Measurements from ENCODE around the gene GSTCD.
"Not testable (repeated sequence)": the region's sequence is repeated elsewhere in the genome, so short reads cannot be mapped to it uniquely, and the experiment has no call there.

Gene GSTCD

DNA sequence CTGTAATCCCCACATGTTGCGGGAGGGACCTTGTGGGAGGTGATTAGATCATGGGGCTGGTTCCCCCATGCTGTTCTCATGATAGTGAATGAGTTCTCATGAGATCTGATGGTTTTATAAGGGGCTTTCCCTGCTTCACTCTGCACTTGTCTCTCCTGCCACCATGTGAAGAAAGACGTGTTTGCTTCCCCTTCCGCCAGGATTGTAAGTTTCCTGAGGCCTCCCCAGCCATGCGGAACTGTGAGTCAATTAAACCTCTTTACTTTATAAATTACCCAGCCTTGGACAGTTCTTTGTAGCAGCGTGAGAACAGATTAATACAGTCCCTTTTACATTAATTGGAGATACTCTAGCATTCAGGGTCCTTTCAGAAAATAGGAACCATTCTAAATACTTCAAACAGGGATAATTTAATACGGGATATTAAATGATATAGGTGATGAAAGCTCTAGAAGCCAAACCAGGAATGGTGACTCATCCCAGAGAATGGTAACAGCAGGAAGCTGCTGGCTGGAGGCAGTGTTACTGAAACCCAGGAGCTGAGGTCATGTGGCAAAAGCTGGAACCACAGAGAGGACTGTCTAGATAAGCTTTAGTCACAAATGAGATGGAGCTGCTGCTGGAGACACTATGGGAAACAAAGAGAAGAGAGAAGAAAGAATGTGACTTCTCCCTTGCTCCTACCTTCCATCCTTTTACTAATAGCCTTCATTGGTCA lies 57.3 kb downstream of the GSTCD start:
- H3K4me1 ChIP-seq (ENCODE audit: control insufficient read depth in 1 of 2, insufficient read depth in 2 of 2, low read length in 2 of 2): no peaks in the 10 kb centered on the region
- no peaks in the 10 kb centered on the region for H3K36me3 ChIP-seq (ENCODE audit: control insufficient read depth in 1 of 2, insufficient read depth in 2 of 2, low read length in 2 of 2)
- H3K27me3 ChIP-seq (ENCODE audit: low read depth, low read length): no peaks in the 10 kb centered on the region
- peaks cover 0 to 2% of the 10 kb centered on the region in 2 donors for H3K9me3 ChIP-seq (ENCODE audit: control insufficient read depth in 1 of 2, low read length in 2 of 2)
- H3K4me3 ChIP-seq (ENCODE audit: low read depth in 1 of 2, low read length in 2 of 2): no peak overlapping the region
- H3K27ac ChIP-seq (ENCODE audit: low read length): no peak overlapping the region

DNA sequence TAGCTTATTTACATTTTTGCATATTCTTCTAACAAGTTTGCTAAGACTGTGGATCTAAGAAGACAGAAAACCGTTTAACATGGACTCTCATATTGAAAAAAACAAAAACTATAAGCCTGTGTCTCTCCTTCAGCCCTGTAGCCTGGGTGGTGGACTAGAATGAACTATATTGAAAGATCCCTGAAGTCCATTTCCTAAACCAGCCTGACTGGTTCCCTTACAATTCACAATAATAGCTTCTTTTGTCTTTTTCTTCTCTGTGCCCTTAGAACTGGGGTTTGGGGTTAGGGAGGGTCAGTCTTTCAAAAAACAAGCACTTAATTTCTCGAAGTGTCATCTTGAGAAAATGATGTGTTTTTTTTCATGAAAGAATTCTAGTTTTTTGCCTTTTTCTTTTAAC lies 59.0 kb downstream of the GSTCD start:
- peaks cover 0 to 3% of the 10 kb centered on the region in 2 donors for H3K9me3 ChIP-seq (ENCODE audit: control insufficient read depth in 1 of 2, low read length in 2 of 2)
- H3K4me1 ChIP-seq (ENCODE audit: control insufficient read depth in 1 of 2, insufficient read depth in 2 of 2, low read length in 2 of 2): no peaks in the 10 kb centered on the region
- no peak overlapping the region for H3K27ac ChIP-seq (ENCODE audit: low read length)
- no peak overlapping the region for H3K4me3 ChIP-seq (ENCODE audit: low read depth in 1 of 2, low read length in 2 of 2)
- no peaks in the 10 kb centered on the region for H3K27me3 ChIP-seq (ENCODE audit: low read depth, low read length)
- no peaks in the 10 kb centered on the region for H3K36me3 ChIP-seq (ENCODE audit: control insufficient read depth in 1 of 2, insufficient read depth in 2 of 2, low read length in 2 of 2)

GRCh38 chr4:105770524-105770923 lies 61.9 kb downstream of the GSTCD start:
- not testable (repeated sequence) for H3K27me3 ChIP-seq (ENCODE audit: low read depth, low read length); H3K9me3 ChIP-seq (ENCODE audit: control insufficient read depth in 1 of 2, low read length in 2 of 2); H3K4me3 ChIP-seq (ENCODE audit: low read depth in 1 of 2, low read length in 2 of 2); H3K4me1 ChIP-seq (ENCODE audit: control insufficient read depth in 1 of 2, insufficient read depth in 2 of 2, low read length in 2 of 2); H3K27ac ChIP-seq (ENCODE audit: low read length); H3K36me3 ChIP-seq (ENCODE audit: control insufficient read depth in 1 of 2, insufficient read depth in 2 of 2, low read length in 2 of 2)

GRCh38 chr4:105772065-105772464 lies 63.5 kb downstream of the GSTCD start:
- H3K27me3 ChIP-seq (ENCODE audit: low read depth, low read length); H3K27ac ChIP-seq (ENCODE audit: low read length); H3K4me3 ChIP-seq (ENCODE audit: low read depth in 1 of 2, low read length in 2 of 2); H3K4me1 ChIP-seq (ENCODE audit: control insufficient read depth in 1 of 2, insufficient read depth in 2 of 2, low read length in 2 of 2); H3K36me3 ChIP-seq (ENCODE audit: control insufficient read depth in 1 of 2, insufficient read depth in 2 of 2, low read length in 2 of 2); H3K9me3 ChIP-seq (ENCODE audit: control insufficient read depth in 1 of 2, low read length in 2 of 2): not testable (repeated sequence)

DNA sequence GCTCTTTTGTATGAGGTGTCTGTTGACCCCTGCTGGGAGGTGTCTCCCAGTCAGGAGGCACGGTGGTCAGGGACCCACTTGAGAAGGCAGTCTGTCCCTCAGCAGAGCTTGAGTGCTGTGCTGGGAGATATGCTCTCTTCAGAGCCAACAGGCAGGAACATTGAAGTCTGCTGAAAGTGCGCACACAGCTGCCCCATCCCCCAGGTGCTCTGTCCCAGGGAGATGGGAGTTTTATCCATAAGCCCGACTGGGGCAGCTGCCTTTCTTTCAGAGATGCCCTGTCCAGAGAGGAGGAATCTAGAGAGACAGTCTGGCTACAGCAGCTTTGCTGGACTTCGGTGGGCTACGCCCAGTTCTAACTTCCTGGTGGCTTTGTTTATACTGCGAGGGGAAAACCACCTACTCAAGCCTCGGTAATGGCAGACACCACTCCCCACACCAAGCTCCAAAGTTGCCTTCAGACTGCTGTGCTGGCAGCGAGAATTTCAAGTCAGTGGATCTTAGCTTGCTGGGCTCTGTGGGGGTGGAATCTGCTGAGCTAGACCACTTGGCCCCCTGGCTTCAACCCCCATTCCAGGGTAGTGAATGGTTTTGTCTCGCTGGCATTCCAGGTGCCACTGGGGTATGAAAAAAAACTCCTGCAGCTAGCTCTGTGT lies 67.3 kb downstream of the GSTCD start:
- H3K4me3 ChIP-seq (ENCODE audit: low read depth in 1 of 2, low read length in 2 of 2); H3K27ac ChIP-seq (ENCODE audit: low read length): not testable (repeated sequence)

GRCh38 chr4:105780176-105780575 lies 71.6 kb downstream of the GSTCD start:
- H3K9me3 ChIP-seq (ENCODE audit: control insufficient read depth in 1 of 2, low read length in 2 of 2): no peaks in the 10 kb centered on the region
- H3K4me3 ChIP-seq (ENCODE audit: low read depth in 1 of 2, low read length in 2 of 2): no peak overlapping the region
- H3K27ac ChIP-seq (ENCODE audit: low read length): no peak overlapping the region
- no peaks in the 10 kb centered on the region for H3K4me1 ChIP-seq (ENCODE audit: control insufficient read depth in 1 of 2, insufficient read depth in 2 of 2, low read length in 2 of 2)
- no peaks in the 10 kb centered on the region for H3K27me3 ChIP-seq (ENCODE audit: low read depth, low read length)
- H3K36me3 ChIP-seq (ENCODE audit: control insufficient read depth in 1 of 2, insufficient read depth in 2 of 2, low read length in 2 of 2): peaks cover 0 to 10% of the 10 kb centered on the region in 2 donors

More for the DNA sequence above, 67.3 kb downstream of the GSTCD start:
- not testable (repeated sequence) for H3K36me3 ChIP-seq (ENCODE audit: control insufficient read depth in 1 of 2, insufficient read depth in 2 of 2, low read length in 2 of 2); H3K4me1 ChIP-seq (ENCODE audit: control insufficient read depth in 1 of 2, insufficient read depth in 2 of 2, low read length in 2 of 2); H3K27me3 ChIP-seq (ENCODE audit: low read depth, low read length); H3K9me3 ChIP-seq (ENCODE audit: control insufficient read depth in 1 of 2, low read length in 2 of 2)

DNA sequence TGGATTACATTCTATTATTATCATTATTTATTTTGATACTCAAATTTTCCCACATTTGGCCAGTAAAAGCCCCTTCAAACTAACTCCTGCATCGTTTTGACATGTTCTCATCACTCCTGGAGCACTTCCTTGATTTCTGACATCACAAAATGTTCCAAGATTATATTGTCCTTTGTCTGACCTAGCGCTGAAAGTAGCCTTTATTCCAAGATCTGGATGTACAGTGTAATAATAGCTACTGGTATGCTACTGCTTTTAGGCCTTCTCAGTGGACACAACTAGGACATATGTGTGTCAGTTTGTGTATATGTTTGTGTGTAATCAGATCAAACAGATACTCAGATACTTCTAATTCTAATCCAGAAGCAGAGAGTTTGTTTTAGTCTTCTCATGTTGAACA lies 76.2 kb downstream of the GSTCD start:
- H3K36me3 ChIP-seq (ENCODE audit: control insufficient read depth in 1 of 2, insufficient read depth in 2 of 2, low read length in 2 of 2): no peaks in the 10 kb centered on the region
- no peak overlapping the region for H3K27ac ChIP-seq (ENCODE audit: low read length)

GRCh38 chr4:105785792-105786191 lies 77.2 kb downstream of the GSTCD start:
- H3K4me1 ChIP-seq (ENCODE audit: control insufficient read depth in 1 of 2, insufficient read depth in 2 of 2, low read length in 2 of 2): no peaks in the 10 kb centered on the region
- H3K4me3 ChIP-seq (ENCODE audit: low read depth in 1 of 2, low read length in 2 of 2): no peak overlapping the region
- no peak overlapping the region for H3K27ac ChIP-seq (ENCODE audit: low read length)
- H3K27me3 ChIP-seq (ENCODE audit: low read depth, low read length): no peaks in the 10 kb centered on the region
- no peaks in the 10 kb centered on the region for H3K36me3 ChIP-seq (ENCODE audit: control insufficient read depth in 1 of 2, insufficient read depth in 2 of 2, low read length in 2 of 2)
- H3K9me3 ChIP-seq (ENCODE audit: control insufficient read depth in 1 of 2, low read length in 2 of 2): no peaks in the 10 kb centered on the region

More for the DNA sequence above, 76.2 kb downstream of the GSTCD start:
- Histone ChIP-seq H3K9me3 (ENCODE audit: control insufficient read depth in 1 of 2, low read length in 2 of 2) (no peaks in the 10 kb centered on the region), H3K4me1 (ENCODE audit: control insufficient read depth in 1 of 2, insufficient read depth in 2 of 2, low read length in 2 of 2) (no peaks in the 10 kb centered on the region), H3K4me3 (ENCODE audit: low read depth in 1 of 2, low read length in 2 of 2) (no peak overlapping the region), H3K27me3 (ENCODE audit: low read depth, low read length) (no peaks in the 10 kb centered on the region)

GRCh38 chr4:105786748-105787147 lies 78.2 kb downstream of the GSTCD start:
- no peaks in the 10 kb centered on the region for H3K9me3 ChIP-seq (ENCODE audit: control insufficient read depth in 1 of 2, low read length in 2 of 2)
- H3K4me3 ChIP-seq (ENCODE audit: low read depth in 1 of 2, low read length in 2 of 2): no peak overlapping the region

DNA sequence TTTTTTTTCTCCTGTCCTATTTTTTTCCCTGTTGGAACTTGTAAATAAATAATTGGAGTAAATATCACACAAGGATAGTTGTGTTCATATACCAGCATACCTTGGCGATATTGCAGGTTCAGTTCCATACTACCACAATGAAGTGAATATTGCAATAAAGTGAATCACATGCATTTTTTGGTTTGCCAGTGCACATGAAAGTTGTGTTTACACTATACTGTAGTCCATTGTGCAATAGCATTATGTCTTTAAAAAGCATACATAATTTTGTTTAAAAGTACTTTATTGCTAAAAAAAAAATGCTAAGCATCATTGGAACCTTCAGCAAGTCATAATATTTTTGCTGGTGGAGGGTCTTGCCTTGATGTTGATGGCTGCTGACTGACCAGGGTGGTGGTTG lies 88.6 kb downstream of the GSTCD start:
- no peak overlapping the region for H3K4me3 ChIP-seq (ENCODE audit: low read depth in 1 of 2, low read length in 2 of 2)
- no peaks in the 10 kb centered on the region for H3K4me1 ChIP-seq (ENCODE audit: control insufficient read depth in 1 of 2, insufficient read depth in 2 of 2, low read length in 2 of 2)
- no peaks in the 10 kb centered on the region for H3K9me3 ChIP-seq (ENCODE audit: control insufficient read depth in 1 of 2, low read length in 2 of 2)
- no peaks in the 10 kb centered on the region for H3K36me3 ChIP-seq (ENCODE audit: control insufficient read depth in 1 of 2, insufficient read depth in 2 of 2, low read length in 2 of 2)
- no peak overlapping the region for H3K27ac ChIP-seq (ENCODE audit: low read length)
- H3K27me3 ChIP-seq (ENCODE audit: low read depth, low read length): no peaks in the 10 kb centered on the region

More at GRCh38 chr4:105786748-105787147, 78.2 kb downstream of the GSTCD start:
- no peaks in the 10 kb centered on the region for H3K36me3 ChIP-seq (ENCODE audit: control insufficient read depth in 1 of 2, insufficient read depth in 2 of 2, low read length in 2 of 2)
- no peaks in the 10 kb centered on the region for H3K27me3 ChIP-seq (ENCODE audit: low read depth, low read length)
- H3K4me1 ChIP-seq (ENCODE audit: control insufficient read depth in 1 of 2, insufficient read depth in 2 of 2, low read length in 2 of 2): no peaks in the 10 kb centered on the region
- H3K27ac ChIP-seq (ENCODE audit: low read length): no peak overlapping the region

GRCh38 chr4:105805501-105806120 lies 97.0 kb downstream of the GSTCD start:
- Histone ChIP-seq H3K9me3 (ENCODE audit: control insufficient read depth in 1 of 2, low read length in 2 of 2) (no peaks in the 10 kb centered on the region), H3K27ac (ENCODE audit: low read length) (no peak overlapping the region), H3K4me3 (ENCODE audit: low read depth in 1 of 2, low read length in 2 of 2) (no peak overlapping the region), H3K27me3 (ENCODE audit: low read depth, low read length) (no peaks in the 10 kb centered on the region), H3K36me3 (ENCODE audit: control insufficient read depth in 1 of 2, insufficient read depth in 2 of 2, low read length in 2 of 2) (no peaks in the 10 kb centered on the region), H3K4me1 (ENCODE audit: control insufficient read depth in 1 of 2, insufficient read depth in 2 of 2, low read length in 2 of 2) (peaks cover 0 to 5% of the 10 kb centered on the region in 2 donors)
